ENCODE results near the gene BLOC1S5.

- TF ChIP-seq YY1 (IDR thresholded peaks at IDR 0.05; ENCODE audit: low read depth) (no peak), EP300 (IDR thresholded peaks at IDR 0.05; ENCODE audit: borderline replicate concordance) (no peak), REST (IDR thresholded peaks at IDR 0.05; ENCODE audit: low read depth) (no peak), MAX (IDR thresholded peaks at IDR 0.05) (no peak), TAF1 (IDR thresholded peaks at IDR 0.05; ENCODE audit: low read depth) (no peak), TEAD4 (IDR thresholded peaks at IDR 0.05) (no peak)
These were observed 26.5 kb upstream of the BLOC1S5 start for GRCh38 chr6:8090650-8091049.

Measured in Ishikawa (cell line).